NT2/D1 (cell line): ENCODE measurements around the gene HSPA1A.

ENCODE experiments used
- SUZ12 ChIP-seq: IDR thresholded peaks from 2 replicates; pipeline ENCODE4 v1.6.1; 2011; ENCODE audit not compliant: insufficient read length, insufficient read depth; ENCODE audit errors: extremely low read depth
- YY1 ChIP-seq: IDR thresholded peaks from 2 replicates; pipeline ENCODE4 v1.6.1; 2011; ENCODE audit not compliant: insufficient read length, insufficient read depth
- ZNF274 ChIP-seq: IDR thresholded peaks from 2 replicates; pipeline ENCODE4 v1.6.1; 2011; ENCODE audit warnings: mild to moderate bottlenecking, low read depth, low read length

DNA sequence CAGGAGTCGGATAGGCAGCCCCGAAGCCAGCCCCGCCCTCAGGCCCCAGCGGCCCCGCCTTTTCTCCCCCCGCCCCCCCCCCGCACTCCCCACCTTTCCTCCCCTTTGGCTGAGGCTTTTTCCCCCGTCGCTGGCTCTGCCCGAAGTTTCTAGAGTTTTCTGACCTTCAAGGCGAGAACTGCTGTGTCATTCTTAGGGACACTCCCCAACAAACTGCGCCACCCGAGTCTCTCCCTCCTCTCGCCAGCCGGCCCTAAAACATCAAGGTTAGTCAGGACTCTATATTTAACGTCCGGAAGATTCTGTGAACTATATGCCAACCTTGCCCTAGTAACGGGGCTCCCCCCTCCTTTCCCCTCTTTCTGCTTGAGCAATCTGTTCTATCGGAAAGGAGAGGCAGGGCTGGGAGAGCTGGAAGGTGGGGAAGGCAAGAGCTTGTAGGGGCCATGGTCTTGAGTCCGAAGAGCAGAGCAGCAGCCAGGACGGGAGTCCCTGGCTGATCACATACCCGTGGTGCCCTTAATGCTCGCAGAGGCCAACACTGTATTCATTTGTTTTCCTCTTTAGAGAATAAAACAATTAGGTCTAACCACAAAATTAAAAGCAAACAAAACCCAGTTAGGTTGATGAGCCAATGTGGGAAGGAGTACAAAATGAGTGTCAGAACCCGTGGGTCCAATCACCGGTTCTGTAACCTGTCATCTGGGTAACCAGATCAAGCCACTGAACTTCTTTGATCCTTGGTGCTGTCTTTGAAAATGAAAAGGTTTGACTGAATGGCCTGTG is 6.9 kb downstream of the HSPA1A start:
- TF ChIP-seq ZNF274 (no peak), YY1 (no peak), SUZ12 (no peak)
